LNCAP (cell line): ENCODE measurements around the gene CASP6.

ENCODE experiments used
- TF ChIP-seq, protein P1 (sequence below): fragments of 450-650 bp; IDR thresholded peaks from 2 replicates; pipeline ENCODE4 v1.5.1; 2017; ENCODE audit warnings: mild to moderate bottlenecking

Gene CASP6

DNA sequence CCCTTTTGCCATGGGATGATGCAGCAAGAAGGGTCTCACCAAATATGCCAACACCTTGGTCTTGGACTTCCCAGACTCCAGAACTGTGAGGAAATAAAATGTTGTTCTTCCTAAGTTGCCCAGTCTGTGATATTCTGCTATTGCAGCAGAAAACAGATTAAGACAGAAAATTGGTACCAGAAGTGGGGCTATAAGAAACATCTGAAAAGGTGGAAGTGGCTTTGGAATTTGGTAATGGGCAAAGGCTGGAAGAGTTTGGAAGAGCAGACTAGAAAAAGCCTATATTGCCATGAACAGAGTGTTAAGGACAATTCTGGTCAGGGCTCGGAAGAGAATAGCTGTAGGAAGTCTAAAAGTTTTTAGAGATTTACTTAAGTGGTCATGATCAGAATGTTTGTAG, 27.4 kb downstream of the CASP6 start:
- TF ChIP-seq, protein P1, sequence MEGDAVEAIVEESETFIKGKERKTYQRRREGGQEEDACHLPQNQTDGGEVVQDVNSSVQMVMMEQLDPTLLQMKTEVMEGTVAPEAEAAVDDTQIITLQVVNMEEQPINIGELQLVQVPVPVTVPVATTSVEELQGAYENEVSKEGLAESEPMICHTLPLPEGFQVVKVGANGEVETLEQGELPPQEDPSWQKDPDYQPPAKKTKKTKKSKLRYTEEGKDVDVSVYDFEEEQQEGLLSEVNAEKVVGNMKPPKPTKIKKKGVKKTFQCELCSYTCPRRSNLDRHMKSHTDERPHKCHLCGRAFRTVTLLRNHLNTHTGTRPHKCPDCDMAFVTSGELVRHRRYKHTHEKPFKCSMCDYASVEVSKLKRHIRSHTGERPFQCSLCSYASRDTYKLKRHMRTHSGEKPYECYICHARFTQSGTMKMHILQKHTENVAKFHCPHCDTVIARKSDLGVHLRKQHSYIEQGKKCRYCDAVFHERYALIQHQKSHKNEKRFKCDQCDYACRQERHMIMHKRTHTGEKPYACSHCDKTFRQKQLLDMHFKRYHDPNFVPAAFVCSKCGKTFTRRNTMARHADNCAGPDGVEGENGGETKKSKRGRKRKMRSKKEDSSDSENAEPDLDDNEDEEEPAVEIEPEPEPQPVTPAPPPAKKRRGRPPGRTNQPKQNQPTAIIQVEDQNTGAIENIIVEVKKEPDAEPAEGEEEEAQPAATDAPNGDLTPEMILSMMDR = no peak

DNA sequence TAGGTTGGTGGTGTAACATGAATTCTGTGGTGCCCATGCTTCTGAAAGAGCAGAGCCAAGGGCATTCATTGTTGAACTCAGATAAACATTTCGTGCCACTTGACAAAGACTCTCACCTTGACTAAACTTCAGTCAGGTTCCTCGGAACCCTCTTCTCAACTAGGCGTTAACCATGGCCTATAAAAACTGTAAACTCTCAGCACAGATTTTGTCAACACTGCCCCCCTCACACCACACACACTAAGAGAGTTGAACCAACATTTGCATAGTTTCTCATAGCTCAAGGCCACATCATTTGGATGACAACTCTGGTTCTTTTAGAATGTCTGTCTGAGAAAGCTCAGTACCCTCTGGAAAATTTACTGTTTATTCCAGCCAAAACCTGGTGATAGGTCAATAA, 28.1 kb downstream of the CASP6 start:
- TF ChIP-seq, protein P1 = no peak

DNA sequence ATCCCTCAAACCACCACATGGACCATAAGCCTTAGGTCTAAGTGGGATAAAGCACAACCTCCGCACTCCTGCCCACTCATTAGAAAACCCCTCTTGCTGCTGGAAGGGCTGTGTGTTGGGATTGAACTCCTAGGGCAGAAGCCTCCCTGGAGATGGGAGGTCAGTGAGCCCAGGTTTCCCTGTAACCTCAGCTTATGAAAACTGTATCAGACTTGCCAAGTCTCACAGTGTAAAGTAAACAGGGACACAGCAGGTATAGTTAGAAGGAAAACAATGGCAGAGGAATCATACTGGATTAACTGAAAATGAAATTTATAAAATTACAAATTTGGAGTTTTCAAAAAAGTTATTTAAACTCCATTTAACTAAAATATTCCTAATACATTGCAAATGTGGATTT, 29.9 kb downstream of the CASP6 start:
- TF ChIP-seq, protein P1 = no peak

DNA sequence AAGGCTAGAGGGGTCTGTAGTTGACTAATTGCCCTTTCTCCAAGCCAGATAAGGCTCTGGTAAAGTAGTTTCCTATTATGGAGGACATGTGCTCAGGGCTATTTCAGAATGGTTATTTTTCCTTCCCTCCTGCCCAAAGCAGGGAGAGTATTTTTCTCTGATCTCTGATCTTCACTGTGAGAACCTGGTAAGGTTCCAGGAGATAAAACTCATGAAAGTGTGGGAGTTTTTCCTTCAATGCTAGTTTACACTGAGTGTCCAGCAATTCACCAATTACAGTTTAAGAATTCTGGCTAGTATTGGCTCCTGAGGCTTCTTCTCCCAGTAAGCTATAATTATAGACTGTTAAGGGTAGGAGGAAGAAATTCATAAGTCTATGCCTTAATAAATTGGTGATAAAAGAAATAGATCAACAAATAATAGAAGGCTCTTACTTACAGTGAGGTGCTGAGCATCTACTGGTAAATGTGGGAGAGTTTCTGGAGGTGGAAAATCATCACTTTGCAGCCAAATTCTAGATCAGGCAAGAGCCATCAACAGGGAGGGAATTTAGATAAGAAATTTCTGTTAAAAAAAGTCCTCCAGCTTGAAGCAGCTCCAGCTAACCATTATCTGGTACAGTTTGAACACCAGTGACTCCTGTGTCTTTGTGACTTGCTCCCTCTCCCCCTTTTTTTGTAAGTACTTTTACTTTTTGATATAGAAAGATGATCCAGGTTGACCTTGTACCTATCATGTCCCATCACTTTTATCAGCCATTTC, 30.9 kb downstream of the CASP6 start:
- TF ChIP-seq, protein P1 = no peak

- TF ChIP-seq, protein P1 = no peak
Measured at GRCh38 chr4:109671350-109671749, 31.9 kb downstream of the CASP6 start.

DNA sequence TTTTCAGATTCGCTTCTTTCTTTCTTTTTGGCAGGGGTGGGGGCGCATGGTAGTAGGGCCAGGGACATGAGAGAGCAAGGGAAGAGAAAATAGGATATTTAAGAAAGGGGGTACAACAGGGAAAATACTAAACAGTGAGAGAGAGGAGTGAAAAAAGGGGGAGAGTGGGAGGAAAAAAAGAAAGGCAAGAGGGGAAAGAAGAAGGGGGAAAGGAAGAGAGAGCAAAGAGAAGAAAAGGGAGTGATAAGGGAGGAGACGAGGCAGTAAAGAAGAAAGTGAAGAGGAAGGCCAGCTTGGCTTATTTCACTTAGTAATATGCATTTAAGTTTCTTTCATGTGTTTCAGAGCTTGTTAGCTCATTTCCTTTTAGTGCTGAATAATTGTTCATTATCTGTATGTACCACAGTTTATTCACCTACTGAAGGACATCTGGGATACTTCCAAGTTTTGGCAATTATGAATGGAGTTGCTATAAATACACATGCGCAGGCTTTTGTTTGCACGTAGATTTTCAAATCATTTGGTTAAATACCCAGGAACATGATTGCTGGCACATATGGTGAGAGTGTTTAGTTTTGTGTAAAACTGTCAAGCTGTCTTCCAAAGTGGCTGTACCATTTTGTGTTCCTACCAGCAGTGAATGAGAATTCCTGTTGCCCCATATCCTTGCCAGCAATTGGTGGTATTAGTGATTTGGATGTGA, 37.3 kb downstream of the CASP6 start:
- TF ChIP-seq, protein P1 = no peak

GRCh38 chr4:109662771-109663170, 40.5 kb downstream of the CASP6 start:
- TF ChIP-seq, protein P1 = no peak
